PC-9 (cell line): ENCODE data around the gene DKK3.

ENCODE experiments used
- CTCF ChIP-seq: fragments of 200-600 bp; sonication (generic); conservative IDR thresholded peaks from 2 replicates; pipeline ENCODE4 v1.6.1; 2017; ENCODE audit warnings: mixed run types, antibody characterized with exemption, mild to moderate bottlenecking, moderate library complexity
- EZH2 ChIP-seq: fragments of 200-600 bp; sonication (generic); IDR thresholded peaks from 2 replicates; pipeline ENCODE4 v1.8.0; 2017; ENCODE audit warnings: antibody characterized with exemption, low read depth

- TF ChIP-seq CTCF = no peak
- no peak for TF ChIP-seq EZH2
Observed at GRCh38 chr11:12007230-12007593, 1.2 kb downstream of the DKK3 start.
